H9 (cell line): Measurements from ENCODE around the gene MAST4. TPM values are rescaled to one million over a fixed set of nuclear protein-coding genes. Genes with fewer than 3 reads are reported as not detected.

Experiments used
- DNase-seq: peaks from one replicate; pipeline ENCODE4 v3.0.0-alpha.2; 2017
- H2AFZ ChIP-seq: one replicate; pipeline ENCODE4 v1.6.1; 2013; ENCODE audit warnings: mild to moderate bottlenecking, low read length, control low read depth, moderate library complexity
- H2AK5ac ChIP-seq: 2 replicates; pipeline ENCODE4 v1.6.1; 2013; ENCODE audit warnings: low read length, control low read depth, mixed read lengths; ENCODE audit not compliant: insufficient read length
- H2BK120ac ChIP-seq: one replicate; pipeline ENCODE4 v1.6.1; 2013; ENCODE audit warnings: low read depth, mild to moderate bottlenecking, low read length, control low read depth, inconsistent platforms; ENCODE audit not compliant: poor library complexity, severe bottlenecking
- H2BK12ac ChIP-seq: 2 replicates; pipeline ENCODE4 v1.6.1; 2013; ENCODE audit warnings: low read length, control low read depth, mixed read lengths, low read depth; ENCODE audit not compliant: insufficient read length
- H2BK15ac ChIP-seq: 2 replicates; pipeline ENCODE4 v1.6.1; 2013; ENCODE audit warnings: low read depth, low read length, control low read depth
- H2BK20ac ChIP-seq: one replicate; pipeline ENCODE4 v1.6.1; 2013; ENCODE audit warnings: low read depth, mild to moderate bottlenecking, low read length, control low read depth, inconsistent platforms; ENCODE audit not compliant: poor library complexity, severe bottlenecking
- H2BK5ac ChIP-seq: 2 replicates; pipeline ENCODE4 v1.6.1; 2013; ENCODE audit warnings: low read length, control low read depth, mixed read lengths; ENCODE audit not compliant: insufficient read length
- H3K14ac ChIP-seq: 2 replicates; pipeline ENCODE4 v1.6.1; 2013; ENCODE audit warnings: low read length, control low read depth; ENCODE audit not compliant: insufficient read depth
- H3K18ac ChIP-seq: 2 replicates; pipeline ENCODE4 v1.6.1; 2013; ENCODE audit warnings: low read depth, mild to moderate bottlenecking, mixed read lengths, low read length, control low read depth; ENCODE audit not compliant: insufficient read length
- H3K23ac ChIP-seq: 2 replicates; pipeline ENCODE4 v1.6.1; 2013; ENCODE audit warnings: low read length, control low read depth, mixed read lengths, low read depth; ENCODE audit not compliant: insufficient read length
- H3K23me2 ChIP-seq: 2 replicates; pipeline ENCODE4 v1.6.1; 2013; ENCODE audit warnings: low read depth, mild to moderate bottlenecking, mixed read lengths, low read length, control low read depth; ENCODE audit not compliant: insufficient read length, poor library complexity, severe bottlenecking
- H3K27ac ChIP-seq: 2 replicates; pipeline ENCODE4 v1.5.1; 2013; ENCODE audit warnings: low read length, control low read depth, mixed read lengths, low read depth; ENCODE audit not compliant: insufficient read length
- H3K27me3 ChIP-seq: 2 replicates; pipeline ENCODE4 v1.6.1; 2013; ENCODE audit warnings: low read length, control low read depth, inconsistent platforms; ENCODE audit not compliant: insufficient read depth
- H3K4ac ChIP-seq: 2 replicates; pipeline ENCODE4 v1.6.1; 2013; ENCODE audit warnings: low read depth, mild to moderate bottlenecking, control low read depth, inconsistent platforms, low read length, moderate library complexity
- H3K4me1 ChIP-seq: 2 replicates; pipeline ENCODE4 v1.6.1; 2013; ENCODE audit warnings: low read length, control low read depth, inconsistent platforms; ENCODE audit not compliant: insufficient read depth
- H3K4me2 ChIP-seq: 2 replicates; pipeline ENCODE4 v1.6.1; 2013; ENCODE audit warnings: low read length, control low read depth, mixed read lengths; ENCODE audit not compliant: insufficient read length, insufficient read depth
- H3K56ac ChIP-seq: 2 replicates; pipeline ENCODE4 v1.6.1; 2013; ENCODE audit warnings: low read depth, mild to moderate bottlenecking, mixed read lengths, low read length, control low read depth; ENCODE audit not compliant: insufficient read length
- H3K79me1 ChIP-seq: 2 replicates; pipeline ENCODE4 v1.6.1; 2013; ENCODE audit warnings: low read depth, mild to moderate bottlenecking, moderate library complexity, low read length, control low read depth, inconsistent platforms; ENCODE audit not compliant: insufficient read depth, poor library complexity, severe bottlenecking
- H3K79me2 ChIP-seq: 2 replicates; pipeline ENCODE4 v1.6.1; 2013; ENCODE audit warnings: low read length, control low read depth, inconsistent platforms; ENCODE audit not compliant: insufficient read depth
- H3K9ac ChIP-seq: 2 replicates; pipeline ENCODE4 v1.6.1; 2013; ENCODE audit warnings: low read length, control low read depth, mixed read lengths; ENCODE audit not compliant: insufficient read length; ENCODE audit errors: extremely low read depth
- H3K9me3 ChIP-seq: one replicate; pipeline ENCODE4 v1.6.1; 2013; ENCODE audit warnings: low read depth, low read length, inconsistent platforms; ENCODE audit not compliant: control insufficient read depth
- H3T11ph ChIP-seq: one replicate; pipeline ENCODE4 v1.6.1; 2013; ENCODE audit warnings: mild to moderate bottlenecking, low read length, control low read depth, inconsistent platforms
- H4K20me1 ChIP-seq: one replicate; pipeline ENCODE4 v1.6.1; 2013; ENCODE audit not compliant: control insufficient read depth, insufficient read length, insufficient read depth
- H4K5ac ChIP-seq: 2 replicates; pipeline ENCODE4 v1.6.1; 2013; ENCODE audit warnings: low read depth, mild to moderate bottlenecking, mixed read lengths, low read length, control low read depth; ENCODE audit not compliant: insufficient read length
- H4K8ac ChIP-seq: replicated peaks from 2 replicates; pipeline ENCODE4 v1.6.1; 2013; ENCODE audit warnings: low read length, control low read depth, mixed read lengths, low read depth; ENCODE audit not compliant: insufficient read length
- H4K91ac ChIP-seq: 2 replicates; pipeline ENCODE4 v1.6.1; 2013; ENCODE audit warnings: low read depth, mild to moderate bottlenecking, moderate library complexity, mixed read lengths, low read length, control low read depth; ENCODE audit not compliant: insufficient read length
- H3K27ac Mint-ChIP-seq, 3 experiments: 2 replicates in 2 of 3; 3 replicates in 1 of 3; pipeline ENCODE4 v1.8.0; 2020 to 2021; ENCODE audit warnings: mixed read lengths in 3 of 3, mild to moderate bottlenecking in 1 of 3, moderate library complexity in 1 of 3
- H3K27me3 Mint-ChIP-seq: 2 replicates; pipeline ENCODE4 v1.8.0; 2021; ENCODE audit warnings: low read depth, mild to moderate bottlenecking, moderate library complexity, mixed read lengths
- H3K36me3 Mint-ChIP-seq, 3 experiments: 2 replicates in 2 of 3; 3 replicates in 1 of 3; pipeline ENCODE4 v1.8.0; 2020 to 2021; ENCODE audit warnings: low read depth in 3 of 3, mixed read lengths in 3 of 3; ENCODE audit not compliant: insufficient read depth in 1 of 3
- H3K4me1 Mint-ChIP-seq, 2 experiments: 2 replicates each; pipeline ENCODE4 v1.8.0; 2020; ENCODE audit warnings: mixed read lengths in 2 of 2
- H3K4me3 Mint-ChIP-seq, 2 experiments: 2 replicates in 1 of 2; 3 replicates in 1 of 2; pipeline ENCODE4 v1.8.0; 2020 to 2021; ENCODE audit warnings: mild to moderate bottlenecking in 2 of 2, mixed read lengths in 2 of 2, moderate library complexity in 1 of 2
- H3K9me3 Mint-ChIP-seq, 2 experiments: 2 replicates in 1 of 2; 3 replicates in 1 of 2; pipeline ENCODE4 v1.8.0; 2020; ENCODE audit warnings: mild to moderate bottlenecking in 2 of 2, mixed read lengths in 2 of 2, moderate library complexity in 1 of 2
- WGBS: extraction: QIAGEN DNeasy Blood & Tissue Kit; methylation state at CpG from one replicate; pipeline ENCODE4 v1.1.7; 2013; ENCODE audit warnings: missing lambda C conversion rate, low lambda C conversion rate, mixed read lengths; ENCODE audit not compliant: insufficient read length; ENCODE audit errors: extremely low coverage; 5-methylcytosine and 5-hydroxymethylcytosine counted together
- total RNA-seq: library from RNA; stranded (reverse); gene quantifications from 2 replicates; pipeline ENCODE4 v1.2.1, GENCODE V29; 2021
- TF ChIP-seq, protein P1 (sequence below): fragments of 200-600 bp; sonication (generic); conservative IDR thresholded peaks from 3 replicates; pipeline ENCODE4 v1.8.0; 2021; ENCODE audit warnings: antibody characterized with exemption, mild to moderate bottlenecking

MAST4 gene
- total RNA-seq, 1 experiment from 2014 or later, result 3.7 TPM

- H3K56ac ChIP-seq, result no peak overlapping the region
- H2BK20ac ChIP-seq, result no peak overlapping the region
- no peak overlapping the region; a peak in 1 of 7 replicates for H3K27ac Mint-ChIP-seq
- no peaks in the 10 kb centered on the region for H3K9me3 Mint-ChIP-seq
- H4K8ac ChIP-seq, result no peak overlapping the region
- H2AK5ac ChIP-seq, result no peak overlapping the region
- H2BK12ac ChIP-seq, result no peak overlapping the region
- no peaks in the 10 kb centered on the region for H3K79me2 ChIP-seq
- H2BK120ac ChIP-seq, result no peak overlapping the region
- no peak overlapping the region for H3K4me3 Mint-ChIP-seq
- H3K27ac ChIP-seq, result no peak overlapping the region
- no peaks in the 10 kb centered on the region for H4K20me1 ChIP-seq
- no peak overlapping the region for H2BK15ac ChIP-seq
- no peak overlapping the region for H3K18ac ChIP-seq
- H3T11ph ChIP-seq, result no peak overlapping the region
- H3K23ac ChIP-seq, result no peak overlapping the region
- H3K4me1 Mint-ChIP-seq, result peaks cover 26 to 31% of the 10 kb centered on the region in 2 experiments
- no peaks in the 10 kb centered on the region for H3K27me3 Mint-ChIP-seq
- no peak overlapping the region for H2BK5ac ChIP-seq
- no peak overlapping the region for H4K5ac ChIP-seq
- no peak overlapping the region for H2AFZ ChIP-seq
- no peak overlapping the region for H3K9ac ChIP-seq
- TF ChIP-seq, protein P1, sequence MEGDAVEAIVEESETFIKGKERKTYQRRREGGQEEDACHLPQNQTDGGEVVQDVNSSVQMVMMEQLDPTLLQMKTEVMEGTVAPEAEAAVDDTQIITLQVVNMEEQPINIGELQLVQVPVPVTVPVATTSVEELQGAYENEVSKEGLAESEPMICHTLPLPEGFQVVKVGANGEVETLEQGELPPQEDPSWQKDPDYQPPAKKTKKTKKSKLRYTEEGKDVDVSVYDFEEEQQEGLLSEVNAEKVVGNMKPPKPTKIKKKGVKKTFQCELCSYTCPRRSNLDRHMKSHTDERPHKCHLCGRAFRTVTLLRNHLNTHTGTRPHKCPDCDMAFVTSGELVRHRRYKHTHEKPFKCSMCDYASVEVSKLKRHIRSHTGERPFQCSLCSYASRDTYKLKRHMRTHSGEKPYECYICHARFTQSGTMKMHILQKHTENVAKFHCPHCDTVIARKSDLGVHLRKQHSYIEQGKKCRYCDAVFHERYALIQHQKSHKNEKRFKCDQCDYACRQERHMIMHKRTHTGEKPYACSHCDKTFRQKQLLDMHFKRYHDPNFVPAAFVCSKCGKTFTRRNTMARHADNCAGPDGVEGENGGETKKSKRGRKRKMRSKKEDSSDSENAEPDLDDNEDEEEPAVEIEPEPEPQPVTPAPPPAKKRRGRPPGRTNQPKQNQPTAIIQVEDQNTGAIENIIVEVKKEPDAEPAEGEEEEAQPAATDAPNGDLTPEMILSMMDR, result no peak
- no peak for DNase-seq
- H3K27me3 ChIP-seq, result no peaks in the 10 kb centered on the region
- no peak overlapping the region for H3K14ac ChIP-seq
- H3K79me1 ChIP-seq, result no peaks in the 10 kb centered on the region
- no CpG with 5 or more reads among the region's 1 CpG for WGBS
- no peak overlapping the region for H3K4ac ChIP-seq
- peaks cover 6% of the 10 kb centered on the region; the same call in 1 of the 2 replicates for H3K4me1 ChIP-seq
- H3K23me2 ChIP-seq, result no peaks in the 10 kb centered on the region
- no peaks in the 10 kb centered on the region for H3K36me3 Mint-ChIP-seq
- H3K4me2 ChIP-seq, result no peak overlapping the region
- H3K9me3 ChIP-seq, result no peaks in the 10 kb centered on the region
- H4K91ac ChIP-seq, result no peak overlapping the region
Measured at GRCh38 chr5:66861402-66861801, 265.2 kb downstream of the MAST4 start.
